K562 (cell line): ENCODE results near the gene UVRAG. TPM values are rescaled to one million over a fixed set of nuclear protein-coding genes. Genes with fewer than 3 reads are reported as not detected.

Source experiments
- ATAC-seq: fragments of 200-7000 bp; cut with Tn5 transposase; 3 replicates; pipeline ENCODE4 v1.9.1; 2020; ENCODE audit warnings: moderate library complexity
- BruUV-seq: library from RNA; stranded (reverse); fragments of 400-500 nt; replicated peaks from 2 replicates; lab custom pipeline; 2021; lab: Mats Ljungman, UMichigan
- CTCF ChIA-PET: fragments of 300-600 bp; formaldehyde crosslinking; extraction: SDS; loops from one replicate; lab custom pipeline; 2021; ENCODE audit warnings: low intra/inter-chr PET ratio; lab: Yijun Ruan, JAX
- POLR2A ChIA-PET: fragments of 300-600, 350-650 bp; sonication (Branson Sonifier 250); formaldehyde crosslinking; extraction: SDS; loops from one replicate; lab custom pipeline; 2021; ENCODE audit warnings: antibody characterized with exemption, inconsistent platforms; lab: Yijun Ruan, JAX
- DNase-seq, 4 experiments: peaks; one replicate each; pipeline versions ENCODE4 v3.0.0 to v3.0.0-alpha.2; 2011 to 2018; ENCODE audit warnings: low spot score in 3 of 4, mixed read lengths in 3 of 4; ENCODE audit errors: extremely low read depth in 1 of 4
- FAIRE-seq: peaks from 2 replicates; lab custom pipeline; 2011; peaks lifted over from hg19 to GRCh38; lab: Jason Lieb, UNC
- H2AFZ ChIP-seq: 2 replicates; pipeline ENCODE4 v1.6.0; 2011; ENCODE audit warnings: low read depth, low read length, control low read depth, inconsistent platforms
- H3K27ac ChIP-seq: fragments of 200-600 bp; 3 replicates; pipeline ENCODE4 v1.8.0; 2011; ENCODE audit warnings: low read depth, mild to moderate bottlenecking, control low read depth, inconsistent platforms, low read length, moderate library complexity, mixed read lengths; ENCODE audit errors: extremely low read depth
- H3K27me3 ChIP-seq, 2 experiments: fragments of 300-600 bp in 1 of 2; 2 replicates in 1 of 2; 3 replicates in 1 of 2; pipeline versions ENCODE4 v1.6.0 to v1.8.0; 2011; ENCODE audit warnings: inconsistent platforms in 2 of 2, low read length in 2 of 2, mild to moderate bottlenecking in 1 of 2, mixed read lengths in 1 of 2, moderate library complexity in 1 of 2; ENCODE audit not compliant: control insufficient read depth in 2 of 2, insufficient read depth in 2 of 2
- H3K36me3 ChIP-seq: fragments of 300-600 bp; 3 replicates; pipeline ENCODE4 v1.8.0; 2011; ENCODE audit warnings: mild to moderate bottlenecking, low read length, inconsistent platforms; ENCODE audit not compliant: control insufficient read depth, insufficient read depth
- H3K4me1 ChIP-seq, 2 experiments: fragments of 200-600 bp in 1 of 2; replicated peaks in 1 of 2; 2 replicates in 1 of 2; 3 replicates in 1 of 2; pipeline versions ENCODE4 v1.5.1 to v1.8.0; 2011; ENCODE audit warnings: inconsistent platforms in 2 of 2, low read length in 2 of 2, mild to moderate bottlenecking in 1 of 2, mixed read lengths in 1 of 2, moderate library complexity in 1 of 2; ENCODE audit not compliant: control insufficient read depth in 2 of 2, insufficient read depth in 2 of 2
- H3K4me2 ChIP-seq: 2 replicates; pipeline ENCODE4 v1.6.1; 2011; ENCODE audit warnings: low read length, control low read depth, inconsistent platforms, mixed read lengths; ENCODE audit not compliant: insufficient read depth
- H3K4me3 ChIP-seq: fragments of 200-600 bp; sonication (generic), shearing (Covaris generic); 2 replicates; pipeline ENCODE4 v1.5.1; 2016; ENCODE audit warnings: control low read depth, inconsistent platforms
- H3K79me2 ChIP-seq: fragments of 200-600 bp; 3 replicates; pipeline ENCODE4 v1.8.0; 2011; ENCODE audit warnings: low read length, inconsistent platforms; ENCODE audit not compliant: control insufficient read depth, insufficient read depth
- H3K9ac ChIP-seq, 2 experiments: 2 replicates each; pipeline versions ENCODE4 v1.6.0 to v1.6.1; 2011; ENCODE audit warnings: low read depth in 2 of 2, low read length in 2 of 2, control low read depth in 1 of 2, inconsistent platforms in 1 of 2, mild to moderate bottlenecking in 1 of 2, mixed read lengths in 1 of 2; ENCODE audit not compliant: insufficient read depth in 1 of 2
- H3K9me1 ChIP-seq: one replicate; pipeline ENCODE4 v1.6.0; 2011; ENCODE audit warnings: inconsistent platforms, mild to moderate bottlenecking, low read length, moderate library complexity; ENCODE audit not compliant: control insufficient read depth, insufficient read depth
- H3K9me3 ChIP-seq: replicated peaks from 2 replicates; pipeline ENCODE4 v1.5.1; 2011; ENCODE audit warnings: low read depth, low read length, inconsistent platforms; ENCODE audit not compliant: control insufficient read depth, insufficient read depth
- H4K20me1 ChIP-seq: replicated peaks from 2 replicates; pipeline ENCODE4 v1.6.1; 2011; ENCODE audit warnings: low read length, inconsistent platforms, mixed read lengths; ENCODE audit not compliant: control insufficient read depth, insufficient read depth
- BDP1 ChIP-seq: IDR thresholded peaks from 3 replicates; pipeline ENCODE4 v1.6.1; 2011; ENCODE audit not compliant: insufficient read length, insufficient read depth
- EHMT2 ChIP-seq: fragments of 450-650 bp; IDR thresholded peaks from 2 replicates; pipeline ENCODE4 v1.6.1; 2018; ENCODE audit warnings: antibody characterized with exemption
- GTF2A2 ChIP-seq: IDR thresholded peaks from 2 replicates; pipeline ENCODE4 v1.6.1; 2016; ENCODE audit warnings: mild to moderate bottlenecking, missing genetic modification characterization, missing compliant biosample characterization
- HDAC6 ChIP-seq: IDR thresholded peaks from 2 replicates; pipeline ENCODE4 v1.6.1; 2012; ENCODE audit warnings: low read depth, mild to moderate bottlenecking, control low read depth, inconsistent platforms, low read length, moderate library complexity
- KLF10 ChIP-seq: fragments of 250-450 bp; sonication (Bioruptor Pico); IDR thresholded peaks from 2 replicates; pipeline ENCODE4 v1.6.1; 2021; ENCODE audit warnings: matching md5 sums
- MAX ChIP-seq: sonication (generic); formaldehyde crosslinking; IDR thresholded peaks from 2 replicates; pipeline ENCODE4 v1.9.0; 2022; ENCODE audit warnings: mild to moderate bottlenecking, missing genetic modification reagents
- RBM34 ChIP-seq: fragments of 200-400 bp; formaldehyde crosslinking; IDR thresholded peaks from 2 replicates; pipeline ENCODE4 v1.6.1; 2018; ENCODE audit warnings: low read length, borderline replicate concordance; ENCODE audit not compliant: insufficient read depth
- SAFB ChIP-seq: fragments of 200-400 bp; formaldehyde crosslinking; IDR thresholded peaks from 2 replicates; pipeline ENCODE4 v1.6.1; 2017; ENCODE audit warnings: low read depth, low read length, borderline replicate concordance
- SMAD4 ChIP-seq: fragments of 250-450 bp; sonication (Bioruptor Pico); conservative IDR thresholded peaks from 2 replicates; pipeline ENCODE4 v1.8.0; 2021; ENCODE audit warnings: inconsistent platforms, mild to moderate bottlenecking, moderate library complexity
- THRB ChIP-seq: fragments of 450-650 bp; formaldehyde crosslinking; conservative IDR thresholded peaks from 2 replicates; pipeline ENCODE4 v1.4.0; 2022; ENCODE audit warnings: mild to moderate bottlenecking, missing genetic modification characterization
- XRCC4 ChIP-seq: IDR thresholded peaks from one replicate; pipeline ENCODE4 v1.6.1; 2011; ENCODE audit not compliant: insufficient read depth, insufficient read length; ENCODE audit errors: extremely low read depth
- ZC3H4 ChIP-seq: sonication (generic); formaldehyde crosslinking; IDR thresholded peaks from 2 replicates; pipeline ENCODE4 v1.9.0; 2021; ENCODE audit warnings: missing genetic modification reagents, borderline replicate concordance
- ZNF639 ChIP-seq, 2 experiments: fragments of 200-800 bp in 1 of 2; sonication (Bioruptor generic) in 1 of 2; sonication (generic) in 1 of 2; formaldehyde crosslinking in 1 of 2; IDR thresholded peaks in 1 of 2; conservative IDR thresholded peaks in 1 of 2; 2 replicates each; pipeline versions ENCODE4 v1.5.0 to v1.6.1; 2016 to 2020; ENCODE audit warnings: missing compliant biosample characterization in 1 of 2, missing genetic modification characterization in 1 of 2, missing genetic modification reagents in 1 of 2
- ZNF696 ChIP-seq: fragments of 250-450 bp; sonication (Bioruptor Pico); conservative IDR thresholded peaks from 2 replicates; pipeline ENCODE4 v1.4.0; 2020; ENCODE audit warnings: mild to moderate bottlenecking, moderate library complexity
- WGBS: fragments of 100-300 bp; shearing (Covaris generic); methylation state at CpG from one replicate; pipeline ENCODE4 v1.1.6; 2016; ENCODE audit warnings: low coverage, mixed read lengths; ENCODE audit not compliant: insufficient coverage; ENCODE audit errors: missing lambda C conversion rate; 5-methylcytosine and 5-hydroxymethylcytosine counted together
- in situ Hi-C: fragments of 300-500 bp; cut with MboI; formaldehyde crosslinking; loops from 4 replicates; pipeline ENCODE4 v1.15.0; 2018; ENCODE audit warnings: inconsistent platforms, mixed read lengths
- intact Hi-C: fragments of 100-400 bp; cut with micrococcal nuclease; formaldehyde crosslinking; loops from 2 replicates; pipeline ENCODE4 v1.14.2; 2022
- polyA plus RNA-seq, 8 experiments: library from polyadenylated mRNA; depleted of rRNA in 4 of 8; stranded (reverse) in 5 of 8; unstranded in 3 of 8; fragments of >200 nt; fragmentation: Nextera tagmentation in 2 of 8; fragmentation: Illumina TruSeq in 1 of 8; extraction: Ambion mirVana in 2 of 8; extraction: Trizol in 1 of 8; gene quantifications; 2 replicates each; pipeline versions ENCODE4 v1.2.1 to v1.2.3, GENCODE V29; 2011 to 2014; ENCODE audit warnings: inconsistent platforms in 1 of 8, missing spikeins in 1 of 8
- total RNA-seq, 7 experiments: library from RNA; depleted of rRNA in 6 of 7; stranded (reverse); fragments of >200 nt in 6 of 7; fragmentation: Illumina TruSeq in 2 of 7; extraction: Trizol in 2 of 7; gene quantifications; 2 replicates each; pipeline versions ENCODE4 v1.2.1 to v1.2.3, GENCODE V29; 2011 to 2021; ENCODE audit warnings: low replicate concordance in 1 of 7
- TF ChIP-seq, protein P1 (sequence below): fragments of 250-450 bp; sonication (Bioruptor Pico); IDR thresholded peaks from 2 replicates; pipeline ENCODE4 v1.5.0; 2021
- TF ChIP-seq, protein P2 (sequence below): sonication (generic); formaldehyde crosslinking; IDR thresholded peaks from 2 replicates; pipeline ENCODE4 v1.8.1; 2022; ENCODE audit warnings: missing genetic modification reagents
- TF ChIP-seq, protein P3 (sequence below): fragments of 450-650 bp; formaldehyde crosslinking; IDR thresholded peaks from 2 replicates; pipeline ENCODE4 v1.4.0; 2022; ENCODE audit warnings: missing genetic modification characterization

UVRAG gene
- total and polyA plus RNA-seq, 9 of the 15 experiments (the other 6 are each of a cell fraction or from before 2014, with no cell fraction given) = 3.1 to 17.8 (median 12.4) TPM

- Histone ChIP-seq H3K9me3 (no peaks in the 10 kb centered on the region), H3K4me1 (peaks cover 10 to 40% of the 10 kb centered on the region in 2 experiments; a peak in 4 of 5 replicates), H3K9ac (peak overlapping the region in 1 of 2 experiments; percentile 4; a peak in 1 of 4 replicates), H3K4me2 (no peak overlapping the region), H2AFZ (no peak overlapping the region), H3K4me3 (no peak overlapping the region), H3K79me2 (no peaks in the 10 kb centered on the region), H3K27me3 (peaks cover 2 to 6% of the 10 kb centered on the region in 2 experiments; a peak in 2 of 5 replicates), H3K36me3 (no peaks in the 10 kb centered on the region), H3K27ac (no peak overlapping the region), H3K9me1 (no peaks in the 10 kb centered on the region), H4K20me1 (peaks cover 8% of the 10 kb centered on the region; the same call in 1 of the 2 replicates)
- FAIRE-seq (no peak), DNase-seq (no peak), ATAC-seq (no peak)
- in situ Hi-C loops = no loop called here
- 19% methylated on average over 10 of the region's 13 CpGs for WGBS
- POLR2A ChIA-PET = no interaction called here
- CTCF ChIA-PET = no interaction called here
- intact Hi-C loops = no loop called here
- BruUV-seq = no TSS peak
- TF ChIP-seq EHMT2 (no peak), SAFB (no peak), SMAD4 (no peak), HDAC6 (no peak), MAX (CRISPR knock-in tag) (no peak), ZC3H4 (no peak), KLF10 (CRISPR knock-in tag) (no peak), XRCC4 (no peak), ZNF639 (CRISPR knock-in tag; conservative IDR thresholded peaks at IDR 0.05 in 1 of 2, IDR thresholded peaks at IDR 0.05 in 1 of 2) (no peak), GTF2A2 (tag) (no peak), ZNF696 (CRISPR knock-in tag) (no peak), THRB (CRISPR knock-in tag) (no peak), BDP1 (no peak), RBM34 (no peak)
- TF ChIP-seq, protein P1, sequence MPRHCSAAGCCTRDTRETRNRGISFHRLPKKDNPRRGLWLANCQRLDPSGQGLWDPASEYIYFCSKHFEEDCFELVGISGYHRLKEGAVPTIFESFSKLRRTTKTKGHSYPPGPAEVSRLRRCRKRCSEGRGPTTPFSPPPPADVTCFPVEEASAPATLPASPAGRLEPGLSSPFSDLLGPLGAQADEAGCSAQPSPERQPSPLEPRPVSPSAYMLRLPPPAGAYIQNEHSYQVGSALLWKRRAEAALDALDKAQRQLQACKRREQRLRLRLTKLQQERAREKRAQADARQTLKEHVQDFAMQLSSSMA (CRISPR knock-in tag) = no peak
- TF ChIP-seq, protein P2, sequence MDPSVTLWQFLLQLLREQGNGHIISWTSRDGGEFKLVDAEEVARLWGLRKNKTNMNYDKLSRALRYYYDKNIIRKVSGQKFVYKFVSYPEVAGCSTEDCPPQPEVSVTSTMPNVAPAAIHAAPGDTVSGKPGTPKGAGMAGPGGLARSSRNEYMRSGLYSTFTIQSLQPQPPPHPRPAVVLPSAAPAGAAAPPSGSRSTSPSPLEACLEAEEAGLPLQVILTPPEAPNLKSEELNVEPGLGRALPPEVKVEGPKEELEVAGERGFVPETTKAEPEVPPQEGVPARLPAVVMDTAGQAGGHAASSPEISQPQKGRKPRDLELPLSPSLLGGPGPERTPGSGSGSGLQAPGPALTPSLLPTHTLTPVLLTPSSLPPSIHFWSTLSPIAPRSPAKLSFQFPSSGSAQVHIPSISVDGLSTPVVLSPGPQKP (CRISPR knock-in tag) = no peak
- TF ChIP-seq, protein P3, sequence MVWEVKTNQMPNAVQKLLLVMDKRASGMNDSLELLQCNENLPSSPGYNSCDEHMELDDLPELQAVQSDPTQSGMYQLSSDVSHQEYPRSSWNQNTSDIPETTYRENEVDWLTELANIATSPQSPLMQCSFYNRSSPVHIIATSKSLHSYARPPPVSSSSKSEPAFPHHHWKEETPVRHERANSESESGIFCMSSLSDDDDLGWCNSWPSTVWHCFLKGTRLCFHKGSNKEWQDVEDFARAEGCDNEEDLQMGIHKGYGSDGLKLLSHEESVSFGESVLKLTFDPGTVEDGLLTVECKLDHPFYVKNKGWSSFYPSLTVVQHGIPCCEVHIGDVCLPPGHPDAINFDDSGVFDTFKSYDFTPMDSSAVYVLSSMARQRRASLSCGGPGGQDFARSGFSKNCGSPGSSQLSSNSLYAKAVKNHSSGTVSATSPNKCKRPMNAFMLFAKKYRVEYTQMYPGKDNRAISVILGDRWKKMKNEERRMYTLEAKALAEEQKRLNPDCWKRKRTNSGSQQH (CRISPR knock-in tag) = no peak
Observed at GRCh38 chr11:76179147-76179546, 364.1 kb downstream of the UVRAG start.
